A549 (cell line): ENCODE measurements around the gene CUL4A.

Experiments
- CTCF ChIP-seq: fragments of >200 bp; sonication (Bioruptor Twin); formaldehyde crosslinking; IDR thresholded peaks from 3 replicates; pipeline ENCODE4 v1.5.1; 2016
- REST ChIP-seq: fragments of 200-600 bp; sonication (generic); IDR thresholded peaks from 2 replicates; pipeline ENCODE4 v1.6.1; 2016; ENCODE audit warnings: antibody characterized with exemption, mild to moderate bottlenecking, moderate library complexity

- TF ChIP-seq REST (no peak), CTCF (no peak)
Observed at GRCh38 chr13:113176280-113176679, 33.1 kb upstream of the CUL4A start.
